Activated naive CD4-positive, alpha-beta T cell treated with Interleukin-2 at 50 U/mL for 16 hours (primary cell): Measurements from ENCODE around the gene HACD2.
A peak's percentile ranks its signal among the peaks of the same experiment; 100 is the strongest.
"Not testable (repeated sequence)": the region's sequence is repeated elsewhere in the genome, so short reads cannot be mapped to it uniquely, and the experiment has no call there.

Source experiments
- DNase-seq: peaks from one replicate; pipeline ENCODE4 v3.0.0-alpha.2; 2020

Gene HACD2

DNA sequence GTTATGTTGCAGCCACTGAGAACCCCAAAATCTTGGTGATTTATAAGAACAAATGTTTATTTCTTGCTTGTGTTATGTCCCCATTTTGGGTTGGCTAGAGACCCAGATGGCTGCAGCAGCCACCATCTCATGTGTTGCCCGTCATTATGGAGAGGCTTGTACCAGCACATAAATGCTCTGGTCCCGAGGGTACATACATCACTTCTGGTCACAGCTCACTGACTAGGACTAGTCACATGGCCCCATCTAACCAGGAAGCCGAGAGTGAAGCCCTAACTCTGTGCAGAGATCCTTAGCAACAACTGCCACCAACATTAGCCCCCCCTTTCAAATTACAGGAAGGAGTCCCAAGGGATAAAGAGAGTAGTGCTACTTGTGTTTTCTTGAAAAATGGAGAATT, 25.5 kb upstream of the HACD2 start:
- no peak for DNase-seq

DNA sequence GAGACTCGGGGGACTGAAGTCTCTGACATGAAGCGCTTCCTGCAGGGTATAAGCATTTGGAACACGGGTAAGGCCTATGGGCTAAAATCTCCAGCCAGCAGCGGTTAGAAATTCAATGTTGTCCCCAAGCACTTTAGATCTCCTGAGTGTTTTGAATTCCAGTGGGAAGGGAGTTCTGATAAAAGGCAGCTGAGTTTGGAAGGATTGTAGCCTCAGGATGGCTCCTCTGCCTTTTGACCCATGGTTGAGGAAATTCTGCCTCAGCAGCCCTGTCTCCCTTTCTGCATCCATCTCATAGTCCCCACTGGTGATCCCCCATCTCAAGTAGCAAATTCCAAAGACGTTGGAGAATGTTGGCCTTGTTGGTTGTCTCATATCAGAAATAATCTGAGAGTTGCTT, 24.2 kb upstream of the HACD2 start:
- no peak for DNase-seq

DNA sequence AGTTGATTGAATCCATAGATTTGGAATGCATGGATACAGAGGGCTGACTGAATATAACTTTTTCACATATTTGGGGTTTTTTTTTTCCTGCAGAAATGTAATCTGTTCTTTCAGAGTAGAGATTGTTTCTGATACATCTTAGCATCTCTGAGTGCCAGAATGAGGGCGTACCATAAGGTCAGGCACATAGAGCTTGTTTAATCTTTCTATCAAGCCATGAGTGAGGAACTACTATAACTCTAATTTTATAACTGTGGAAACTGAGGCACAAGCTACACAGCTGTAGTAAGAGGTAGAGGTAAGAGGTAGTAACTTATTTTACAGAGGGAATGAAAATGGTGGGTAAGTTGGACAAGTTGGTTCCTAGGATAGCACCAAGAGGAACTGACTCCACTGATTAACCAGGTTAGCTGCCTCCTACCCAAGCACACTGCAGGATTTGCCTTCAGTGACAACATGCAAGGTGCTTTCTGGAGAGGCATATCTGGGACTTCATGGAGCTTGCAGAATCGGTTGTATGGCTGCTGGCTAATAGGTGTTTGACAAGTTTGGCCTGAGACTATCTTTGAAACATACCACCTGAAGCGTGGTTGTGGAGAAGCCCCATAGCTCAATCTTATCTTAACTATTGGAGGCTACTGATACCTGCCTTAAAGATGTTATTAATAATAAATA, 23.5 kb upstream of the HACD2 start:
- no peak for DNase-seq

DNA sequence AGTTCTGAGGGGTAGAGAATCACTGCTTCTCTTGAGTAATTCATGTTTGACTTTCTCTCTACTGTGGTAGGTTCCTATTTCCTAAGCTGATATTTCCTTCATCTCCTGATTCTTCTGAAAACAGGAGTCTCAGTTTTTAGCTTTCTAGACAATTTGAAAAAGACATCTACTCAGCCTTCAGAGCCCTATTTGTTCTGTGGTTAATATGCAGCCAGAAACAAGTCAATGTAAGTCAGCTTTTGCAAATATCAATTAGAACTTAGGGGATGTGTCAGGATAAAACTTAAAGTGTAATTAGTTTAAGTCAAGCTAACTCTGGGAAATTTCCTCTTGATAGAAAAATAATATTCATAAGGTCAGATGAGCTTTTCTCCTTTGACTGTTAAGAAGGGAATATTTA, 21.7 kb upstream of the HACD2 start:
- no peak for DNase-seq

DNA sequence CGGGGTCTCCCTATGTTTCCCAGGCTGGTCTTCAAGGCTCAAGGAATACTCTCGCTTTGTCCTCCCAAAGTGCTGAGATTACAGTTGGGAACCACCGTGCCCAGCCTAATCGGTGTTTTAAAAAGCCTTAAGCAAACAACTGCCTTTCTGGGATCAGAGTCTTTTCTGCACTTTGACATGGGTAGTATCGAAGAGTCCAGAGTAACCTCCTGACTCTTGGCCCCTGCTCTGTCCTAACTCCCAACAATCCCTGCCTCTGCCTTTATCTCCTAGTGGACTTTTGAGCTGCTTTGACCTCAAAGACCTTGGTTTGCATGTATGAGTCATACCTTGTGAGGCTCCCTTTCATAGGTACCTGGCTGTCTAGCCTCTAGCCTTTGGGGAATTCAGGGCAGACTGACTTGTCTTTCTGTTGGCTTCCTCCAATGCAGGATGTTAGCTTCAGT, 21.0 kb upstream of the HACD2 start:
- no peak for DNase-seq

DNA sequence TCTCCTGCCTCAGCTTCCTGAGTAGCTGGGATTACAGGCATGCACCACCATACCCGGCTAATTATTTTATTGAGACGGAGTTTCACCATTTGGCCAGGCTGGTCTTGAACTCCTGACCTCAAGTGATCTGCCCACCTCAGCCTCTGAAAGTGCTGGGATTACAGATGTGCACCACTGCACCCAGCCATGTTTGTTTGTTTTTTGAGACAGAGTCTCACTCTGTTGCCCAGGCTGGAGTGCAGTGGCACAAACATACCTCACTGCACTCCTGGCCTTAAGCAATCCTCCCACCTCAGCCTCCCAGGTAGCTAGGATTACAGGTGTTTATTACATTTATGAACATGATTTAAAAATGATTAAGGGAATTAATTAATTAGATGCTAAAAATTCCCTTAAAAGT, 18.3 kb upstream of the HACD2 start:
- DNase-seq = not testable (repeated sequence)

DNA sequence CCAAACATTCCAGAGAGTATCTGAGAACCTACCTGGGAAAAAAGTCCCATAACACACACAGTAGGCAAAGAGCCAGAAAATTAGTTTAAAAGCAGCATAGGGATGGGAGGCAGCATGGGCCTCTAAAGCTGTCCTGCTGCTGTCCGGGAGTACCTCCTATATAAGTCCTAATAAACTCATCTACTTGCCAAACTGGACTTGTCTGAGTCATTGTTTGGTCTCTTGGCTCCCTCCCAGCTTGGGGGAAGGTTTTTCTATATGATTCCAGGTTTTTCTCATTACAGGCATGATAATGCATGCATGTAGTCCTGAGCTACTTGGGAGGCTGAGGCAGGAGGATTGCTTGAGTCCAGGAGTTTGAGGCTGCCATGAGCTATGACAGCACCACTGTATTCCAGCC, 17.5 kb upstream of the HACD2 start:
- no peak for DNase-seq

DNA sequence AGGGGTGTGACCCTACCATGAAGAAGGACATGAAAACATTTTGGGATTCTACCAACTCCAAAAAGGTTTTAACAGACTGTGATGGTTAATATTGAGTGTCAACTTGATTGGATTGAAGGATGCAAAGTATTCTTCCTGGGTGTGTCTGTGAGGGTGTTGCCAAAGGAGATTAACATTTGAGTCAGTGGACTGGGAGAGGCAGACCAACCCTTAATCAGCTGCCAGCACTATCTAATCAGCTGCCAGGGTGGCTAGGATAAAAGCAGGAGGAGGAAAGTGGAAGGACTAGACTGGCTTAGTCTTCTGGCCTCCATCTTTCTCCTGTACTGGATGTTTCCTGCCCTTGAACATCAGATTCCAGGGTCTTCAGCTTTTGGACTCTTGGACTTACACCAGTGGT, 16.0 kb upstream of the HACD2 start:
- DNase-seq = not testable (repeated sequence)

DNA sequence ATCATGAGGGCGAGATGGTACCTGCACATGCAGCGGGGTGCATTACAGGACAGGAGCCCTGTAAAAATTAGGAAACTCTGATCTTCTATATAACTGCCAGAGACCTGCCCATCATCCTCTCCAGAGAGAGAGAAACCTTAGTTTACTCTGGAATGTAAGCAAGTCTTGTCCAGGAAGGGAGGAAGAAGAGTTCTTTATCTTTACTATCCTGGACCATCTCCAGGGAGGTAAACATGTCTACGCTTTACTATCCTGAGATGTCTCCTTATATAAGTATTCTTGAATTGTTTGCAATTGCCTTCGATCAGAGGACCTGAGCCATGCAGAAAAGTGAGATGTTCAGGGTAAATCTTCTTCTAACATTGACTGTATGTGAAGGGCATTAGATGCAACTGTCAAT, 12.7 kb upstream of the HACD2 start:
- no peak for DNase-seq

DNA sequence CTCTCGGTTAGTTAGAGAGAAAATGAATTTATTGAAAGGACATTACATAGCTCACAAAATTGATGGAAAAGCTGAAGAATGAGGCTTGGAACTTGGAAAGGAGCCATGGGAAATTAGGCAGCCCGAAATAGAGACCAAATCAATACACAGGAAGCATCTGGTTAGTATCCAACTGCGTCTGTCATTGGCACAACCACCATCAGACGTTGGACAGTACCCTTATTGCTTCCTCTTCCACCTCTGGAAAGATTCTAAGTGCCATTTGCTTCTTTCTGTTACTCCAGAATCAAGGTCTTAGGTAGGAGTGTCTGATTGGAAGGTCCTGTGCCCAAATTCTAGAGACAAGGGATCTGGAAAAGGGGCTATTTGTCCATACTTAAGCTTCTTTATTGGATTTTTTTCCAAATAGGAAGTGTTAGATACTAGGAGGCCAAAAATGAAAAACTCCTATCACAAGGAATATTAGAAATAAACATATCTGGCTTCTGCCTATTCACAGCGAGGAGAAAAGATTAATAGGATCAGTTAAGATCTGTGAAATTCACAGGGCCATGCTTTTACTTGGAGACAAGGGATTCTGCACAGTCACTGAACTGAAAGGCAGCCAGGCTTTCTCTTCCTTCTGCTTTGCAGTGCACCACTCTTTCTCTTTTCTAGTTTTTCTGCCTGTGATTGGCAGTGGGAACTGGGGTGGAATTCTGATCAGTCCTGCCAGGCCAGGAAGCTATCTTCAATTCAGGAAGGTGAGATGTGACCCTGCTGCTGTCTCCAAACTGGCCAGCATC, 10.7 kb upstream of the HACD2 start:
- DNase-seq = no peak

DNA sequence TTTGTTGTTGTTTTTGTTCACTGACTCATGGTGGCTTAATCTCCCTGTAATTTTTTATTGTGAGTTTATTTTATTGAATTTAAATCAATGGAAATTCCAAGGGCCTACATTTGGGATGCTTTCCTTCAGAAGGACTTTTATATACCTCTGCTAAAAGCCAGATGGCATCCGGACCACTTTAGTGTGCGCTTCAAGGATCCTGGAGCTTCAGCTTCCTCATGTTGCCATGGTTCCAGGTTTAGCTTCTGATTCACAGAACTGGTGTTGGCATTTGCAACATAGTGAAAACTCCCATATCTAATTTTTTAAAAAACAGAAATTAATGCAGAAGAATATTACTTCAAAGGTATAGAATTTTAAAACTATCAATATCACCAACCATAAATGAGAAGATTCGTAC, 8.5 kb upstream of the HACD2 start:
- DNase-seq = no peak

DNA sequence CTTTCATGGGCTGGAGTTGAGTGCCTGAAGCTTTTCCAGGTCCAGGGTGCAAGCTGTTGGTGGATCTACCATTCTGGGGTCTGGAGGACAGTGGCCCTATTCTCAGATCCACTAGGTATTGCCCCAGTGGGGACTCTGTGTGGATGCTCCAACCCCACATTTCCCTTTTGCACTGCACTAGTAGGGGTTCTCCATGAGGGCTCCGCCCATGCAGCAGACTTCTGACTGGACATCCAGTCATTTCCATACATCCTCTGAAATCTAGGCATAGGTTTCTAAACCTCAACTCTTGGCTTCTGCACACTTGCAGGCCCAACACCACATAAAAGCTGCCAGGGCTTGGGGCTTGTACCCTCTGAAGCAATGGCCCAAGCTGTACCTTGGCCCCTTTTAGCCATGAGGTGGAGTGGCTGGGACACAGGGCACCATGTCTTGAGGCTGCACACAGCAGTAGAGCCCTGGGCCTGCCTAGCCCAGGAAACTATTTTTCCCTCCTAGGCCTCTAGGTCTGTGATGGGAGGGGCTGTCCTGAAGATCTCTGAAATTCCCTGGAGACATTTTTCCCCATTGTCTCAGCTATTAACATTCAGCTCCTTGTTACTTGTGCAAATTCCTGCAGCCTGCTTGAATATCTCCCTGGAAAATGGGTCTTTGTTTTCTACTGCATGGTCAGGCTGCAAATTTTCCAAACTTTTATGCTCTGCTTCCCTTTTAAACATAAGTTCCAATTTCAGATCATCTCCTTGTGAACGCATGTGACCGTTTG, 6.0 kb upstream of the HACD2 start:
- DNase-seq = no peak

DNA sequence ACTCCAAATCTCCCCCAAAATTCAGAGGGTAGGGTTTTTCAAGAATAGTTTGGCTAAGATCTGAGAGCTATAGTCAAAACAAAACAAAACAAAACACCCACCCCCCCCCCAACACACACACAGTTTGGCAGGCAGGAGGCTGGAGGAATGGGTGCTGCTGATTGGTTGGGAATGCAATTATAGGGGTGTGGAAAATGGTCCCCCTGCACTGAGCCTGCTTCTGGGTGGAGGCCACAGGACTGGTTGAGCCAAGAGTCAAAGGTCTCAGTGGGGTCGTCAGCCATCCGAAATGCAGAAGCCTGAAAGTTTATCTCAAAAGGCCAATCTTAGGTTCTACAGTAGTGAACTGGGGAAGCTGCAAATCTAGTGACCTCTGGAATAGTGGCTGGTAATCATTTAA, 2.5 kb upstream of the HACD2 start:
- DNase-seq = no peak

DNA sequence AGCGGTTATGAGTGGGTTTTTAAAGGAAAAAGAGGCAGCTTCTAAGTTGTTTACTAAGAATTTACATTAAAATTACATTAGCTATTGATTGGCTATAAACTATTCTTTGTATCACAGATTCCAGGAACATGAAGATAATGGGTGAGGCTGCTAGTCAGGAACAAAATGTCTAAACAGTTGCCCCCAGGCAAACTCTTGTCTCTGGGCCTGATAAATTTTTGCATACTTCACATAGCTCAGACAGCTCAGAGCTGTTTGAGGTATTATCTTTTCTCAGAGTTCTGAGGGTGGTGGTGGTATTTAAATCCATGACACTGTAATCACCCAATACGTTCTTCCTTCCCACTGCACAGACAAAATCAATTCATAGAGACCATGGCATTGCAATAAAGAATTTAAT, 2.1 kb upstream of the HACD2 start:
- no peak for DNase-seq

DNA sequence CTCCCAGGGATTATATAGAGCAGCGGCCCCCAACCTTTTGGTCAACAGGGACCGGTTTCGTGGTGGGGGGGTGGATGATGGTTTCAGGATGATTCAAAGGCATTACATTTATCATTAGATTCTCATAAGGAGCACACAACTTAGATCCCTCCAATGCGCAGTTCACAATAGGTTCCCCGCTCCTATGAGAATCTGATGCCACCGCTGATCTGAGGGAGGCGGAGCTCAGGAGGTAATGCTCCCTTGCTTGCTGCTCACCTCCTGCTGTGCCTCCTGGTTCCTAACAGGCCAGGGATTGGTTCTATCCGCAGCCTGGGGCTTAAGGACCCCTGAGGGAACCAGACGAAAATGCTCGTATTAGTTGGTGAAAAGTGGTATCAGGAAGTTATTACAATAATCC, 1.3 kb upstream of the HACD2 start:
- DNase-seq = peak; percentile 43

DNA sequence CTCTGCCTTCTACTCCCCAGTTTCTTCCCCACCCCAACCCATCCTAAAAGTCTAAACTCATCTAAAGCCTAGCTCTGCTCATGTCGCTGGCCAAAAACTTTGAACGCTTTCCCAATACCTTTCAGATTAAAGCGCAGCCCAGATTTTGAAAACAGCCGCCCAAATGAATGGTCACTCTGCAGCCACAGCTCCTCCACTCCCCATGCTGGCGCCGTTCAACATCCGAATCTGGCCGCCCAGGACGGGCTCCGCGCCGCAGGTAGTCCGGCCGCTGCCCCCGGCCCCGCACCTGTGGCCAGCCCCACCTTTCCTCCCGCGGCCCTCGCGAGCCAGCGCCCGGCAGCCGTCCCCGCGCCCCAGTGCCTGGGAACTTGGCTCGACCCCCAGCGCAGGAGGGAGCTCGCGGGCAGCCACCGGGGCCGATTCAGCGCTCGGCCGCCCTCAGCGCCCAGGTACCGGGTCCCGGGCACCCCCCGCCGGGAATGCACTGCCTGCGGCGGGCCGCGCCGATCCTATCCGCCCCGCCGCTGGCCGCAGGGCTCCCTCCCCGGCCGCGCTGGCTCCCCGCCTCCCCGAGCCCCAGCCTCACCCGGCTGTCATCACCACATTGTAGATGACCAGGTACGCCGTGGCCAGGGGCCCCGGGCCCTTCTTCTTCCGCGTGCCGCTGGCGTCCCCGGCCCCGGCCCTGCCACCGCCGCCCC, 417 bp downstream of the HACD2 start:
- DNase-seq = no peak

DNA sequence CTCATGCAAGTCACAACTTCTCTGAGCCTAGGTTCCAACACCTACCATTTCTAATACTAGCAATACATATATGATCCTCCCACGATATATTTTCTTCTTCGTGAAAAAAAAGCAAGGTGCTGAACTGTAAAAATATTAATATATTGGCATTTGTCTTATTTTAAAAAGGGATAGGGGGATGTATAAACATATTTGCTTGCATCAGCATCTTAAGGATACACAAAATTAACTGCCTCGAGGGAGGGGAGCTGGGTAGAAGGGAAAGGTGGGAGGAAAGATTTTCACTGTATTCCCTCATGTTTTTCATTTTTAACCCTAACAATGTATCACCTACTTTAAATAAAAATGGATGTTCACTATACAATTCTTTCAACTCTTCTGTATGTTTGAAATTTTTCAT, 1.3 kb downstream of the HACD2 start:
- DNase-seq = no peak

DNA sequence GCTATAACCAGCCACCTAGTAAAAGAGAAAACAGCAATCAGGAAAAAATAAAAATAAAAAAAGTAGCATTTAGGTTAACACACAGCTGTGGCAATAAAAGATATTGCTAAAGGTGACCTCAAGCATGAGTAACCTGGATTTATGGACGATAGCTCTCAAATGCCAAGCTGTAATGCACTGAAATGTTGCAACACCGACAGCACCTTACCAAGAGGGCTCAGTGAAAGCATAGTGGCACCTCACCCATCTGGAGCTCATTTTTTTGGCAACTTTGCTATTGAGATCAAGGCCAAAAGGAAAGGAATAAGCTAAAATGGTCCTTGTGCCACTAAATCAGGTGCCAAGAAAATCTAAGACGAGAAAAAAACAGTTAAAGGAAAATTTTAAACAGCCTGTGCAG, 2.5 kb downstream of the HACD2 start:
- no peak for DNase-seq

DNA sequence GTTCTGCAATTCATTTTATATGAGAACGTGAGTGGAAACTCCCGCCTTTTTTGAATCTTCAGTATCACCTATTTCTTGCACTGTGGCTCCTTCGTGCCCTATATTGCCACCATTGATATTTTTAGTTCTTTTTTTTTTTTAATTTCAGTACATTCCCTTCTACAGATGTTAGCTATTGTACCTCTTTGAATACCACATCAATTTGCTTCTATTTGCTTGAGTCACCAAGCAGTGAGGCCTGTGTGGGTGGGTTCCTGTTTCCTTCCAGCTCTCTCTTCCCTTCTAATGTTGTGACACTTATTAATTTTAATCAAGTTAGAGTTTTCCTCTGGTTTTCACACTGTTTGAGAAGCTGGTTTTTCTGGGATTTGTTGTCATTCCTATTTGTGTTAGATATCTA, 8.7 kb downstream of the HACD2 start:
- DNase-seq = no peak

DNA sequence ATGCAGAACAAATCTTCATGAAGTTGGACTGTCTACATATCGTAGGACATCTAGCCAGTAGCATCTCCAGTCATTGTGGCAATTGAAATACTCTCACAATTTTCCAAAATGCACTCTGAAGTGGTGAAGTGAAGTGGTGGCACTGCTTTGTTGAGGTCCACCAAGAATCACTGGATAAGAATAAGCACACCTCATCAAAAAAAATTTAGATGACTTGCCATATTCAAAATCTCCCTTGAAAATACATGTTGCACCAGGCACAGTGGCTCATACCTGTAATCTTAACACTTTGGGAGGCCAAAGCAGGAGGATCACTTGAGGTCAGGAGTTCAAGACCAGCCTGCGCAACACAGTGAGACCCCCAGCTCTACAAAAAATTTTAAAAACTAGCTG, 12.9 kb downstream of the HACD2 start:
- DNase-seq = no peak

DNA sequence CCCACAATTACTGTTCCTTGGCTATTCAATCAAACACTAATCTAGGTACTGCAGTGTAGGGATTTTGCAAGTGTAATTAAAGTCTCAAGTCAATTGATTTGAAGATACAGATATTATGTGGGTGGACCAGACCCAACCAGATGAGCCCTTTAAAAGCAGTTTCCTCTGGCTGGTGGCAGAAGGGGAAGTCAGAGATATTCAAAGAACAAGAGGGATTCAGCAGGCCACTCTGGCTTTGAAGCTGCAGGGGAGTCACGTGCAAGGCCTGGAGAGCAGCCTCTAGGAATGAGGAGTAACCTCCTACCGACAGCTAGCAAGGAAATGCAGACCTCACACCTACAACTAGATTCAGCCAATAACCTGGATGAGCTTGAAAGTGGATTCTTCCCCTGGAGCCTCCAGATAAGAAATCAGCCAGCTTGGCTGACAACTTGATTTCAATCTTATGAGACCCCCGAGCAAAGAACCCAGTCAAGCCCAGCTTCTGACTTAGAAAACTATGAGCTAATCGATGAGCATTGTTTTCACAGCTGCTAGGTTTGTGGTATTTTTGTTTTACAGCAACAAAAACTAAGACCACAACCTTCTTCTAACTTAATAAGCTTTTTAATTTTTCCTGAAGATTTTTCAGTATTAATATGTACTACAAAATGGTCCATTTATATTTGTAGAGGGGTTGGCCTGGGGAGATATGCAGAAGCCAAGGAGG, 13.4 kb downstream of the HACD2 start:
- no peak for DNase-seq

DNA sequence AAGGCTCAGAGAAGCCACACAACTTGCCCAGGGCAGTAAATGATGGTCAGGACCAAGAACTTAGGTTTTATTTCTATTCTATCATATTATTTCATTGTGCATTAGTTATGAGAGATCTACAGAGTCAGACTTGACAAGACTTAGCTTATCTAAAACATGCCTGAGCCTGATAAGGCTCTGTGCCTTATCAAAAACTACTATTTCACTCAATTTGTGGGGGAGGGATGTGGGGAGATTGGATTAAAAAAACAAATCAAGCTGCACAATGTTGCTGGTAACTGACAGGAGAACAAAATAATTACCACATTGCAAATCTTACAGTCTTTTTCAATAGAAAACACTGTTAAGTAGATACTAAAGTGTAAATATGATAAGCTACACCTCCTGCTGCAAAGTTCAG, 16.0 kb downstream of the HACD2 start:
- DNase-seq = no peak

DNA sequence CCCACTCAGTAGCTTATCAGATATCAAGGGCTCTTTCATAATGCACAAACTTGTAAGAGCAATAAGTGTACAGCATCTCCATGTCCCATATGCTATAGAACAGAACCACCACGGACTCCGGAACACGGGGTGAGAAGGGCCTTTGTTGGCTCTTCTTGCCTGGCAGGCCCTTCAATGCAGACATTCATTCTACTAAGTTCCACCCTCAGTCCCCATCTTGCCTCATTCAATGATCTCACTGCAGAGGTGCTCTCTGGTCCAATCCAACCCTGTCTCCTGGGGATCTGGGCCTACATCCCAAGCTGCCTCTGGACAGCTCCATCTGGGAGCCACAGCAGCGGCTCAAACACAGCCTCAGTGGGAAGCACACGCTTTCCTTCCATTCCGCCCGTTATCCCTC, 16.8 kb downstream of the HACD2 start:
- no peak for DNase-seq
